SK-N-SH treated with all-trans-retinoic acid at 6 μM for 48 hours (cell line): Measurements from ENCODE around the gene FBXW12.

Experiments used
- ARNTL ChIP-seq: fragments of 450-650 bp; formaldehyde crosslinking; IDR thresholded peaks from 2 replicates; pipeline ENCODE4 v1.5.0; 2020; ENCODE audit warnings: low read depth, mild to moderate bottlenecking, moderate library complexity, borderline replicate concordance
- BACH2 ChIP-seq: fragments of 250-450 bp; sonication (Bioruptor Pico); IDR thresholded peaks from 2 replicates; pipeline ENCODE4 v1.9.0; 2021; ENCODE audit warnings: mild to moderate bottlenecking, borderline replicate concordance
- CREB5 ChIP-seq: fragments of 250-450 bp; sonication (Bioruptor Pico); IDR thresholded peaks from 2 replicates; pipeline ENCODE4 v1.5.1; 2020; ENCODE audit warnings: low read depth, mild to moderate bottlenecking, moderate library complexity
- CSDC2 ChIP-seq: fragments of 250-450 bp; sonication (Bioruptor Pico); IDR thresholded peaks from 2 replicates; pipeline ENCODE4 v1.5.0; 2020; ENCODE audit warnings: mild to moderate bottlenecking, moderate library complexity
- CSRNP3 ChIP-seq: fragments of 250-450 bp; sonication (Bioruptor Pico); IDR thresholded peaks from 2 replicates; pipeline ENCODE4 v1.5.1; 2021; ENCODE audit warnings: mild to moderate bottlenecking, moderate library complexity
- OSR1 ChIP-seq: fragments of 250-450 bp; sonication (Bioruptor Pico); IDR thresholded peaks from 2 replicates; pipeline ENCODE4 v1.8.0; 2022; ENCODE audit warnings: moderate library complexity, mild to moderate bottlenecking, inconsistent platforms
- RARB ChIP-seq: fragments of 250-450 bp; sonication (Bioruptor Pico); IDR thresholded peaks from 2 replicates; pipeline ENCODE4 v1.8.0; 2021; ENCODE audit warnings: mild to moderate bottlenecking, moderate library complexity
- TCF4 ChIP-seq: fragments of 250-450 bp; sonication (Bioruptor Pico); IDR thresholded peaks from 2 replicates; pipeline ENCODE4 v1.8.0; 2021; ENCODE audit warnings: mild to moderate bottlenecking, moderate library complexity, borderline replicate concordance
- TSHZ2 ChIP-seq: fragments of 250-450 bp; sonication (Bioruptor Pico); IDR thresholded peaks from 2 replicates; pipeline ENCODE4 v1.5.0; 2020; ENCODE audit warnings: mild to moderate bottlenecking, moderate library complexity
- ZFP3 ChIP-seq: fragments of 250-450 bp; sonication (Bioruptor Pico); IDR thresholded peaks from 2 replicates; pipeline ENCODE4 v1.5.0; 2020; ENCODE audit warnings: mild to moderate bottlenecking, moderate library complexity
- ZFP30 ChIP-seq: fragments of 450-650 bp; formaldehyde crosslinking; IDR thresholded peaks from 2 replicates; pipeline ENCODE4 v1.5.0; 2022; ENCODE audit warnings: mild to moderate bottlenecking, moderate library complexity
- ZNF8 ChIP-seq: fragments of 450-650 bp; formaldehyde crosslinking; IDR thresholded peaks from 2 replicates; pipeline ENCODE4 v1.5.0; 2020; ENCODE audit warnings: mild to moderate bottlenecking, moderate library complexity

GRCh38 chr3:48412375-48413001 is 40.5 kb downstream of the FBXW12 start:
- TF ChIP-seq BACH2 (CRISPR knock-in tag) (no peak), ZFP3 (CRISPR knock-in tag) (no peak), CSRNP3 (CRISPR knock-in tag) (no peak), ZFP30 (CRISPR knock-in tag) (no peak), RARB (no peak), CSDC2 (CRISPR knock-in tag) (no peak), OSR1 (CRISPR knock-in tag) (no peak), ZNF8 (CRISPR knock-in tag) (no peak), TCF4 (CRISPR knock-in tag) (no peak), TSHZ2 (no peak), ARNTL (no peak), CREB5 (CRISPR knock-in tag) (no peak)
